Measurements from ENCODE around the gene UCN2.

DNA sequence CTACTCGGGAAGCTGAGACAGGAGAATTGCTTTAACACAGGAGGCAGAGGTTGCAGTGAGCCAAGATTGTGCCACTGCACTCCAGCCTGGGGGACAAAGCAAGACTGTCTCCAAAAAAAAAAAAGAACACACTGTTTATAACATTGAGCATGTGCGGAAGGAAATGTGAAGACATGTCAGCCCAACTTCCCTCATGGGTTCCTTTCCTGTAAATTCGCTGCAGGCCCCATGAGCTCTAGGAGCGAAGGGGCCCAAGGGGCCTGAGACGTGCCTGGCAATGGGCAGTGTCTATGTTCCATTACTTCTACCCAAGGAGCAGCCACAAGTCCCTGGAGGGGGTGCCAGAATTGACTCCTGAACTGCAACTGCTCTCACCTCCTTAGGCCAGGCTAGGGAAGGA is 10.2 kb downstream of the UCN2 start:
- TF ChIP-seq, protein P1, sequence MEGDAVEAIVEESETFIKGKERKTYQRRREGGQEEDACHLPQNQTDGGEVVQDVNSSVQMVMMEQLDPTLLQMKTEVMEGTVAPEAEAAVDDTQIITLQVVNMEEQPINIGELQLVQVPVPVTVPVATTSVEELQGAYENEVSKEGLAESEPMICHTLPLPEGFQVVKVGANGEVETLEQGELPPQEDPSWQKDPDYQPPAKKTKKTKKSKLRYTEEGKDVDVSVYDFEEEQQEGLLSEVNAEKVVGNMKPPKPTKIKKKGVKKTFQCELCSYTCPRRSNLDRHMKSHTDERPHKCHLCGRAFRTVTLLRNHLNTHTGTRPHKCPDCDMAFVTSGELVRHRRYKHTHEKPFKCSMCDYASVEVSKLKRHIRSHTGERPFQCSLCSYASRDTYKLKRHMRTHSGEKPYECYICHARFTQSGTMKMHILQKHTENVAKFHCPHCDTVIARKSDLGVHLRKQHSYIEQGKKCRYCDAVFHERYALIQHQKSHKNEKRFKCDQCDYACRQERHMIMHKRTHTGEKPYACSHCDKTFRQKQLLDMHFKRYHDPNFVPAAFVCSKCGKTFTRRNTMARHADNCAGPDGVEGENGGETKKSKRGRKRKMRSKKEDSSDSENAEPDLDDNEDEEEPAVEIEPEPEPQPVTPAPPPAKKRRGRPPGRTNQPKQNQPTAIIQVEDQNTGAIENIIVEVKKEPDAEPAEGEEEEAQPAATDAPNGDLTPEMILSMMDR (conservative IDR thresholded peaks at IDR 0.05) = no peak
- no peak for TF ChIP-seq ZFX (IDR thresholded peaks at IDR 0.05)
